Measurements from ENCODE around the gene DNAI1.

The DNAI1 gene

DNA sequence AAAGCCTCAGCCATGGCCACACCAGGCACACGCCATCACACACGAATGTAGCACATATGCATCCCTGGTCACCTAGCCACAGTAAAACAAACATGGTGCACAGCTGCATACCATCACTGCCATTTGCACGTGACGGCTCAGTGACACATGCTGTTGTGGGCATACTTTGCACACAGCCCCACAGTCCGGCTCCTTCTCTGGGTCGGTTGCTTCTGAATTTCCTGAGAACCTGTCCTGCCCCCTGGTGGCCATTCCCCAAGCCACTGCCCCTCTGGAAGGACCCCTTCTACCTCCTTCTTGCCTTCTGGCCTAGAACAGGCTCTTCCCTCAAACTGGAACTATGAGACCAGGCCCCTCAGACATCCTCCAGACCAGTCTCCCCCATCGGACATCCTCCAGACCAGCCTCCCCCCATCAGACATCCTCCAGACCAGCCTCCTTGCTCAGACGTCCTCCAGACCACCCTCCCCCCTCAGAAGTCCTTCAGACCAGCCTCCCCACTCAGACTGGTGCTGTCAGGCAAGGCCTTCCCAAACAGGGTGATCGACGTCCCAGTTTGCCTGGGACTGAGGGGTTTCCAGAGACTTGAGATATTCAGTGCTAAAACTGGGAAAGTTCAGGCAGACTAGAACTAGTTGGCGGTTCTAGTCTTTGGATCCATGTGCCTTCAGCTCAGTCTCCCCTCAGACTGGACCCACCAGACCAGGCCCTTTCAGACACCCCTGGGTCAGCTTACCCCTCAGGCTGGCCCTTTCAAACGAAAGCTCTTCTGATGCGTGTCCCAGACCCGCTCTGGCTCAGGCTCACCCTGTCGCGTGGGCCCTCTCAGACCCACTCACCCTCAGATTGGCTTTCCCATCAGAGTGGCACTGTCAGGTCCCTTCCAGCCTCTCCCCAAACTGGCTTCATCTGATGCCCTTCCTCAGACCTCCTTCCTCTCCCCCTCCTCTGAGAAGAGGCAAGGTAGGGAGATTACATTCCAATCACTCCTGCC, 88.5 kb downstream of the DNAI1 start:
- peak; percentile 53 for DNase-seq

GRCh38 chr9:34547960-34548611, 89.5 kb downstream of the DNAI1 start:
- DNase-seq, result peak; percentile 44

DNA sequence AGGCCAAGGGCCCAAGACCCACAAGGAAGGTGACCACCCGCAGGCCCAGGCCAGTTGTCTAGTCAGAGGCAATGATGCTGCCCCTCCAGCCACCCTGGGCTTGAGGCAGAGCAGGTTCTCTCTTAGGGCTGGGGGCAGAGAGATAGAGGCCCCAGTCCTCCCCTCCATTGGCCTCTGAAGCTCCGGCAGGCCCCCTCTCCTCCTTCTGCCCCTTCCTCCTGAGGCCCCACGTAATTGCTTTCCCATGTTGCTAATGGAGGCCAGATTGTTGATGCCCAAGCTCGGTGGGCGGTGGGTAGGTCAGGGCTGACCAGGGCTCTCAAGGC, 90.8 kb downstream of the DNAI1 start:
- DNase-seq, result no peak

GRCh38 chr9:34550016-34550680, 91.5 kb downstream of the DNAI1 start:
- DNase-seq, result no peak

GRCh38 chr9:34550681-34551270, 92.2 kb downstream of the DNAI1 start:
- DNase-seq, result no peak

DNA sequence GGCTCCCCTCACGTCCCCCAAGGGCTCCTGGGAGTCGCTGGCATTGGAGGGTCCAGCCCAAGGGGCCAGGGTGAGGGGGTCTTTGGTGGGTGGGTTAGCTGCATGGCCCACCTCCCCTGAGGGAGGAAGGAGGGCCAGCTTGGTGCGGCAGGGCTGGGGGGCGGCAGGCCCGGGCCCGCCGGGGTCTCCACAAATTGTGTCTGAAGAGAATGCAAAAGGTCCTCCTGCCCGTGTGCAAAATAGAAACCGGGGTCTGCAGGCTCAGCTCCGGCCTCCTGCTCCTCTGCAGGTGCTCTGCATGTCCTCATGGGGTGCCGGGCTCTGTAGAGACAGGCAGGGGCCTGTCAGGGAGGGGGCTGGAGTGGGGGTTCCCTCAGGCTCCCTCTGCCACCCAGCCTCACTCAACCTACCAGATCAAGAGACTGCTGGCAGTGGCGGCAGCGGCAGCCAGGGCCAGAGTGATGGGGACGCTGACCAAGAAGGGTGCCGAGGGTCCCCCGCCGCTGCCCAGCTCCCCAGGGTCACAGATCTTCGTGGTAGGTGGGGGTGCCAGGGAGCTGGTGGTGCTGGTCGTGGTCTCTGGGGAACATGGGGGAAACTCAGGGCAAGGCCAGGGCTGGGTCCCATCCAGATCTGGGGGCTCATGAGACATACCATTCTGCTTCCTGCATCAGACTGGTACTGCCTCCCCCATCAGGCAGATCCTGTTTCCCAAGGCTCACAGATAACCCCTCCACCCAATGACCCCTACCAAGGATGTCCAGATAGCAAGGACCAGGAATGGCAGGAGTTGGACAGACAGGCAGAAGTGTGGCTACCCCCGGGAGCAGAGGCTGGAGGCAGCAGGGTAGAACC, 93.4 kb downstream of the DNAI1 start:
- DNase-seq, result no peak

- DNase-seq, result no peak
These were observed 94.0 kb downstream of the DNAI1 start for GRCh38 chr9:34552606-34552981.

DNA sequence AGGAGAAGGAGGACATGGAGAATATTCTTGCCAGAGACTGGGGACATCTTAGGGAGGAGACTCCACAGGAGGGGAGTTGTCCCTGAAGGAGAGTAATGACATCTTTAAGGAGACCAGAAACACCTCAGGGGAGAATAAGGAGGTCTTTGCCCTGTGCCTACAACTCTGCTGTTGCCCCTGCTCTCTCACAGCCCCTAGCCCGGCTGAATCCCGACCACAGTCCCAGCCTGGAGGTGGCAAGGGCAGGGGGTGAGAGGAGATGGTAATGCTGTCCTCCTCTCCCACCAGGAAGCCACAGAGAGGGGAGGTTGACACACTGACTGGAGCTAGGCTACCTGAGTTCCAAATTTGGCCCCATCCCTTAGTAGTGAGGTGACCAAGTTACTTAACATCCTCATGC, 94.4 kb downstream of the DNAI1 start:
- no peak for DNase-seq

GRCh38 chr9:34553511-34554021, 95.0 kb downstream of the DNAI1 start:
- no peak for DNase-seq

DNA sequence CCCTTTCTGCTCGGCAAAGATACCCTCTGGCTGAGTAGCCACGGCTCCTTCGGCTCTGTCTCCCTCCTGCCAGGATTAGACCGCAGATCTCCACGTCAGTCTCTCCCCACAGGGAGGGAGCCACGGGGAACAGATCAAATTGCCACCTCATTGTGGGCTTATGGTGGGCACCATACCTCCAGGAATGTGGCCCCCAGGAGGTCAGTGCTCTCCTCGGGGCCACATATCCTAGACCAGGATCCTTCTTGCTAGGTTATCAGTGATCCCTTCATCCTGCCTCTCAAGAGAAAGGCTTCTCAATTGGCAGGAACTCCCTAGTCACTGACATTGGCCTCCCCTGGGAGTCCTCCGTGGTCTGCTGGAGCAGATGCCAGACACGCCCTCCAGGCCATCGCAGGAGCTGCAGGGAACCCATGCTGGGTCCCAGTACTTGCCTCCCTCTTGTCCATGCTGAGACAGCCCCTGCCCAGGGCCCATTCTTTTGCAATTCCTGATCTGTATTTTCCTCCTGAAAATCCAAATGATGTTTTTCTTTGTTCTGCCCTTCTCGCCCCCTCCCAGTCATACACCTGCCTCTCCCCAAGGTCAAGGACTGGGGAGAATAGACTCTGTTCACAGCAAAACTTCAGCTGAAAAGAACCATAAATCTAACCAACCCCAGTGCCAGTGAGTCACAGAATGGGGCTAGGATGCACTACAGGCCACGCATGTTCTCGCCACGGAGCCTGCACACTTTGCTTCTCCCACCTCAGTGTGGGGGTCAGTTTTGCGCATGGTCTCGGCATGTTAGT, 95.8 kb downstream of the DNAI1 start:
- peak; percentile 76 for DNase-seq

DNA sequence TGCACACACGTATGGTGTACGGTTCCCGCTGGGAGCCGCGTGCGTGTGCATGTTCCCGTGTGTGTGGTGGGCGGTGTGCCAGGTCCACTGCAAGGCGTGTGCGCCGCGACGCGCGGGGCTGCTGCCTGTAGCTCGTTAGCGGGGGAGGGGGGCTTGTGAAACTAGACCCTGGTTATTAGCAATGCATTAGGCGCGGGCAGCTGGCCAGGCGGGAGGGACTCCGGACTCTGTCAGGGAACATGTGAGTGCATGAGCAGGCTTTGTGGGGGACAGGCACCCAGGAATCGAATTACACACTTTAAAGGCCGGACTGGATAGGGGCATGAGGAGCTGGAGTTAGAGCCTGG, 96.4 kb downstream of the DNAI1 start:
- peak; percentile 12 for DNase-seq

GRCh38 chr9:34555500-34555899, 96.9 kb downstream of the DNAI1 start:
- DNase-seq, result no peak

- no peak for DNase-seq
These were observed 97.4 kb downstream of the DNAI1 start for GRCh38 chr9:34555936-34556525.

GRCh38 chr9:34556949-34557348, 98.3 kb downstream of the DNAI1 start:
- no peak for DNase-seq

DNA sequence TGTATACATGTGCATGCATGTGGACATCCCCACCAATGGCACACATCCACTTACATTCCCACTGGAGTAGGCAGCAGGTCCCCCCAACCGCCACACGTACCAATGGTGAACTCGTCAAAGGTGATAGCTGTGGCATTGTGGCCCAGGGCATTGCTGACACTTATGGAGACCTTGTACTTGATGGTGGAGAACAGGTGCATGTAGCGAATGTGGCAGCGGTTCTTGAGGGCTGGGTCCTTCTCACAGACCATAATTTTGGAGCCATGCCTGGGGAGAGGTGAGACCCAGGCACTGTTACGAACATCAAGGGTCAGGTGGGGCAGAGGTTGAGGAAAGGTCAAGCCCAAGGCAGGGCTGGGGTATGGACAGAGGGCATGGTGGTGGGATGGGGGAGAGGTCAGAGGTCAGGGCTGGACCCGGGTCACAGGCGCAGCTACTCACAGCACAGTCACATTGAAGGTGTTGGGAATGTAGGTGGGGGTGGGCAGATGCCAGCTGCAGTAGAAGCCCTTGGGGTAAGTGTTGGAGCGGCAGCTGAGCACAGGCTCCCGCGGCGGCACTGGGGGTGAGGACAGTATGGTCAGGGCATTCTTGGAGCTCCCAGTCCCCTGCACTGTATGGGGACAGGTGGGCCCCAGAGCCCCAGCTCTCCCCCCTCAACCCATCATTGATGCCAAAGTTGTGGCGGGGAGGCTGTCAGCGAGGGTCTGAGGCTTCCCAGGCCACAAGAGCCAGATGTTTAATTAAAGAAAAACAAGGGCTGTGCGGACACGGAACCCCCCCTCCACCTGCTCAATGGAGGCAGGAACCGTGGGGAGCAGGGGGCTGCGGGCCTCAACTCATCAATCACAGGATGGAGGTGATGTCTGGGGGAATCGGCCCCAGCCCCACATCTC, 99.1 kb downstream of the DNAI1 start:
- DNase-seq, result no peak

GRCh38 chr9:34558364-34558763, 99.8 kb downstream of the DNAI1 start:
- DNase-seq, result no peak

DNA sequence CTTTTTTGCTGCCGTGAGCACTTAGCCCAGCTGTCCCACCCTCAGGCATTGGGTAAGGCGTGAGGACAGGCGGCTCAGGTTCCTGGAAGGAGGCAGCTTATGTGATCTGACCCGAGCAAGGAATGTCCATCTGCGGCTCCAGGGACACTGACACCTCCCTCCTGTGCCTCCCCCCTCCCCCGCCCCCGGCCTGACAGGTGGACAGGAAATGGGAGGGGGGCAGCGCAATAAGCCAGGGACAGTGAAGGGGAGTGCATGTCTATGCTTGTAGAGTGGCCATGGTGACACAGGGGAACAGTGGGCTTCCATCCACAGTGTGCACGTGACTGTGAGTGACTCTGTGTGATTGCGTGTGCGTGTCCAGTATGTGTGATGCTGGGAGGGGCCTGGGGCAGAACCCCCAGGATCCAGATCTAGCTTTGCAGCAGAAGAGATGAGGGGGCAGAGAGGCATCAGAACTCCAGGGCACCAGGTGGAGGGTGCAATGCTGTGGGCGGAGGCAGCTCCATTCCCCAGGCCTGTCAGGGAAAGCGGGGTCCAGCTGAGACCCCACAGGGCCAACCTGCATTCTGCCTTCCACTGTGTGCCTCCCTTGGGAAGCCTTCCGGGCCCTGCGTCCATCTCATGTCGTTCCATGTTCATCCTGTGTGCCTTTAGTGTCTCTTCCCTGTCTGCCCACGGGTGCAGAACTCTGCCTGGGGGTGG, 100.5 kb downstream of the DNAI1 start:
- no peak for DNase-seq

DNA sequence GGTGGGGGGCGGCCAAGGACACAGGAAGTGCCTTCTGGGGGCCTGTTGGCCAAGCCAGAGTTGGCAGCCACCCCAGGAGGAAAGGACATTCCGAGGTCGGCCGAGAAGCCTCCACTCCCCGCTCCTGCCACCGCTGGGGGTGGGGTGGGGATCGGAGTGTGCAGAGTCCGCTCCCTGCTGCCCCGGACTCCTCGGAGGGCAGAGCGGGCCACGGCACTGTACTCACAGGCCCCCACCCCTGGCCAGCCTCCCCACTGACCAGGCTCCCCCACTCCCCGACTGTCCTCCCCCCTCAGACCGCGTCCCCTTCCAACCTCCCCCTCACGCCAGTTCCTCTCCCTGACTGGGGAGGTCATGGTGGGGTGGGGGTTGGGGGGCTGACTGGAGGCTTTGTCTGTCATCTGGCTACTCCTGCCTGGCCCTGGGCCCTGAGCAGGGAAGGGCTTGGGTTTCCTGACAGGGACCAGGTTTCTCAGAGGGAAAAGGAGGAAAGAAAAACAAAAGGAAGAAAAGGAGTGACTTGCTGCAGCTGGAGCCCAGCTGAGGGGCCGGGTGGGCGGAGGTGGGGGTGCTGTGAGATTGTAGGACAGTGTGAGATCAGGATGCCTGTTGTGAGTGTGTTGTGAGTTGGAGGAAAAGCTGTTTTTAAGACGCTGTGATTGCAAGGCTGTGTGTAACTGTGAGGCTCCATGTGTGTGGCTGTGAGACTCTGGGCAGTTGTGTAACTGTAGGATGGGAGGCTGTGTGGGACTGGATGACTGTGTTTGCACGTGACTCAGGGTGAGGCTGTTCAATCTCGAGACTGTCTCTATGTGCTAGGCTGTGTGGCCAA, 101.2 kb downstream of the DNAI1 start:
- no peak for DNase-seq

All from NCI-H1436 (cell line).